ENCODE results near the gene PLCD3.

DNA sequence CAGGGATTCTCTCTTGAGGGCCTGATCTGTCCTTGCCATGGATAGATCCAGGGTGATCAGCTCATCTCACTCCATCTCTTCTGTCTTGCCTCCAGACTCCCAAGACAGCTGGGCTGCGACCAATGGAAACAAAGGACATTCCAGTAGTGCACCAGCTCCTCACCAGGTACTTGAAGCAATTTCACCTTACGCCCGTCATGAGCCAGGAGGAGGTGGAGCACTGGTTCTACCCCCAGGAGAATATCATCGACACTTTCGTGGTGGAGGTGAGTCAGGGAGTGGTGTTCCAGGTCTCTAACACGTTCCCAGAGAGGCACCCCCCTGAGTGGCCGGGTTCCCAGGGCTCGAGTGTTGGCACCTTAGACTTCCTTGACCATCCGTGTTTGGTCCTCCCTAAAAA, 29.5 kb downstream of the PLCD3 start:
- TF ChIP-seq DR1 (CRISPR knock-in tag; IDR thresholded peaks at IDR 0.05) (no peak), ZNF142 (CRISPR knock-in tag; IDR thresholded peaks at IDR 0.05) (no peak), ZNF780A (CRISPR knock-in tag; IDR thresholded peaks at IDR 0.05) (no peak)
